ENCODE measurements around the gene GCC2. TPM values are rescaled to one million over a fixed set of nuclear protein-coding genes. Genes with fewer than 3 reads are reported as not detected.
A peak's percentile ranks its signal among the peaks of the same experiment; 100 is the strongest.

GCC2 gene, protein sequence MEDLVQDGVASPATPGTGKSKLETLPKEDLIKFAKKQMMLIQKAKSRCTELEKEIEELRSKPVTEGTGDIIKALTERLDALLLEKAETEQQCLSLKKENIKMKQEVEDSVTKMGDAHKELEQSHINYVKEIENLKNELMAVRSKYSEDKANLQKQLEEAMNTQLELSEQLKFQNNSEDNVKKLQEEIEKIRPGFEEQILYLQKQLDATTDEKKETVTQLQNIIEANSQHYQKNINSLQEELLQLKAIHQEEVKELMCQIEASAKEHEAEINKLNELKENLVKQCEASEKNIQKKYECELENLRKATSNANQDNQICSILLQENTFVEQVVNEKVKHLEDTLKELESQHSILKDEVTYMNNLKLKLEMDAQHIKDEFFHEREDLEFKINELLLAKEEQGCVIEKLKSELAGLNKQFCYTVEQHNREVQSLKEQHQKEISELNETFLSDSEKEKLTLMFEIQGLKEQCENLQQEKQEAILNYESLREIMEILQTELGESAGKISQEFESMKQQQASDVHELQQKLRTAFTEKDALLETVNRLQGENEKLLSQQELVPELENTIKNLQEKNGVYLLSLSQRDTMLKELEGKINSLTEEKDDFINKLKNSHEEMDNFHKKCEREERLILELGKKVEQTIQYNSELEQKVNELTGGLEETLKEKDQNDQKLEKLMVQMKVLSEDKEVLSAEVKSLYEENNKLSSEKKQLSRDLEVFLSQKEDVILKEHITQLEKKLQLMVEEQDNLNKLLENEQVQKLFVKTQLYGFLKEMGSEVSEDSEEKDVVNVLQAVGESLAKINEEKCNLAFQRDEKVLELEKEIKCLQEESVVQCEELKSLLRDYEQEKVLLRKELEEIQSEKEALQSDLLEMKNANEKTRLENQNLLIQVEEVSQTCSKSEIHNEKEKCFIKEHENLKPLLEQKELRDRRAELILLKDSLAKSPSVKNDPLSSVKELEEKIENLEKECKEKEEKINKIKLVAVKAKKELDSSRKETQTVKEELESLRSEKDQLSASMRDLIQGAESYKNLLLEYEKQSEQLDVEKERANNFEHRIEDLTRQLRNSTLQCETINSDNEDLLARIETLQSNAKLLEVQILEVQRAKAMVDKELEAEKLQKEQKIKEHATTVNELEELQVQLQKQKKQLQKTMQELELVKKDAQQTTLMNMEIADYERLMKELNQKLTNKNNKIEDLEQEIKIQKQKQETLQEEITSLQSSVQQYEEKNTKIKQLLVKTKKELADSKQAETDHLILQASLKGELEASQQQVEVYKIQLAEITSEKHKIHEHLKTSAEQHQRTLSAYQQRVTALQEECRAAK (N-terminal part only)
- polyA plus RNA-seq, result 1 to 10 TPM; 5.3 to 6.2 TPM

DNA sequence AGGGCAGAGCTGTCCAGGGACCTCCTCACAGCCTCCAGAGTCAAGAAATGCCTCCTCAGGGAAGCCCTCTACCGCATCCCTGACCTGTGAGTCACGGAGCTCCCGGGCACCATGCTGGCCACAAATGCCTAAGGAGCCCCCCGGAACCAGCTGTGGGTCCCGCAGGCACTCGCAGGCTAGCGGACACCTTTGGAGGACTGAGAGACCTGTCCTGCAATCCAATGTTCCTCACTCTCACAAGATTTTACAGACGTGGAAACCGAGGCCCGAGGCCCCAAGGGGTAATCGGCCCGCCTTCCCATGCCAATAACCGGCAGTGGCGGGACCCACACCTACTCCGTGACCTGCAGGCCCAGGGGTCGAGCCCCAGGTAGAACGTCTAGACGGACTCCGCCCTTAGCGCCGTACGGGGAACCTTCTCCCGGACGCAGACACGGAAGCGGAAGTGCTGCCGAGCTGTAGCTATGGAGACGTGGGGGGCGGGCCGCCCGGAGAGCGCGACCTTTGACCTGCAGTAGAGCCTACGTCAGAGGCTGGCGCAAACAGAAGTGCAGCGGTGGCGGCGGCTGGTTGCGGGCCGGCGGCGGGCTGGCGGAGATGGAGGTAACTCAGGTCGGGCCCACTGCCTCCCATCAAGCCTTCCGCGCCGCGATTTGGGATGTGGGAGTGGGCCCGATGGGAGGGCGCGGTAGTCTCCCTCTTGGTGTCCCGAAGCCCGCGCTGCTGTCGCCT, at the start of gene GCC2:
Gene GCC2 (plus strand): TSS at position 529 of the 732 bp plus-strand sequence. CDS start 69 bp downstream, at position 598.
- 0 to 1% methylated on average over 52 to 55 of the region's 55 CpGs for WGBS, 2 donors
- Histone ChIP-seq H3K36me3 (ENCODE audit: control insufficient read depth in 2 of 2, insufficient read depth in 2 of 2, low read length in 1 of 2) (no peaks in the 10 kb centered on the region), H3K4me3 (ENCODE audit: low read depth in 1 of 2, low read length in 2 of 2) (peak within 1 kb of the TSS; percentile 93 to 100)

DNA sequence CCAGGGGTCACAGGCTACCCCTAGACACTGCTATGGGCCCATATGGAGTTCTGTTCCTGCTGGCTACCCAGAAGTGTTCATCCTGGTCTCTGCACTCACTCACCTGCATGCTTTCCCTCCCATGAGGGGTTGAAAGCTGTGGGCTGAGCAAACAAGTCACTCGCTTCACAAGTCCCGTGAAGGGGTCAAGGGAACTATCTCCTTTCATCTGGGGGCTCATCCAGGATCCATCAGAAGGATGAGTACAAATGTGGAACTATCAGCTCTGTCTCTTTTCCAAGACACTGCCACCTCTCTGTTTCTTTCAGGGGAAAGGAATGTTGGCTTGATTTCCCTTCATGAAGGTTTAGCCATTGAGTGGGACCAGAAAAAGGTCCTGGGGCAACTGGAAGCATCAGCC, 49.5 kb upstream of the GCC2 start:
- peaks cover 5 to 8% of the 10 kb centered on the region in 2 donors for H3K9me3 ChIP-seq (ENCODE audit: control insufficient read depth in 2 of 2, insufficient read depth in 1 of 2, low read depth in 1 of 2, low read length in 1 of 2)
- no peaks in the 10 kb centered on the region for H3K27me3 ChIP-seq (ENCODE audit: control insufficient read depth in 1 of 2, insufficient read depth in 2 of 2, low read length in 2 of 2)
- H3K36me3 ChIP-seq (ENCODE audit: control insufficient read depth in 2 of 2, insufficient read depth in 2 of 2, low read length in 1 of 2), result no peaks in the 10 kb centered on the region
- no peak overlapping the region for H3K4me3 ChIP-seq (ENCODE audit: low read depth in 1 of 2, low read length in 2 of 2)
- H3K27ac ChIP-seq (ENCODE audit: low read depth in 2 of 2, low read length in 1 of 2), result no peak overlapping the region
- H3K4me1 ChIP-seq (ENCODE audit: control insufficient read depth in 2 of 2, insufficient read depth in 2 of 2, low read length in 1 of 2), result no peaks in the 10 kb centered on the region
- 89 to 97% methylated on average over 2 of the region's 2 CpGs for WGBS, 2 donors

More for the DNA sequence above, at the start of gene GCC2:
- peak within 1 kb of the TSS; percentile 91 to 97 for H3K27ac ChIP-seq (ENCODE audit: low read depth in 2 of 2, low read length in 1 of 2)
- no peaks in the 10 kb centered on the region for H3K9me3 ChIP-seq (ENCODE audit: control insufficient read depth in 2 of 2, insufficient read depth in 1 of 2, low read depth in 1 of 2, low read length in 1 of 2)
- H3K27me3 ChIP-seq (ENCODE audit: control insufficient read depth in 1 of 2, insufficient read depth in 2 of 2, low read length in 2 of 2), result no peaks in the 10 kb centered on the region
- H3K4me1 ChIP-seq (ENCODE audit: control insufficient read depth in 2 of 2, insufficient read depth in 2 of 2, low read length in 1 of 2), result peaks cover 0 to 2% of the 10 kb centered on the region in 2 donors

DNA sequence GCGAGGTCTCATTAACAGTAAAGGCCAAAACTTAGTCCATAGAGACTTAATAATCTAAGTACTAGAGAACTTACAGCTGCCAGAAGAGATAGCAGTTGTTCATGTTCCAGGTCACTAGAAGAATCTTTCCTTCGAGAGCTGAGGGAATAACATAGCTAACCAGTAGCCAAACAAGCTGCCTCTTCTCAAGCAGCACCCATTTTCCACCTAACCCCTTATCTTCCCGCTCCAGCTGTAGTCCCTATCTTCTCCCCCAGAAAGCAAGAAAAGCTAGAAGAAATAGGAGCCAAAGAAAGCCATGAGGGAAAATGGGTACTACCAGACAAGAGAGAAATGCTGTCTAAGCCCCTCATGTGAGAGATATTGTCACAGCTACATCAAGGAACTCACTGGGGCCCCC, 47.2 kb upstream of the GCC2 start:
- Histone ChIP-seq H3K27ac (ENCODE audit: low read depth in 2 of 2, low read length in 1 of 2) (no peak overlapping the region), H3K27me3 (ENCODE audit: control insufficient read depth in 1 of 2, insufficient read depth in 2 of 2, low read length in 2 of 2) (no peaks in the 10 kb centered on the region), H3K9me3 (ENCODE audit: control insufficient read depth in 2 of 2, insufficient read depth in 1 of 2, low read depth in 1 of 2, low read length in 1 of 2) (peaks cover 5 to 11% of the 10 kb centered on the region in 2 donors), H3K4me3 (ENCODE audit: low read depth in 1 of 2, low read length in 2 of 2) (no peak overlapping the region), H3K36me3 (ENCODE audit: control insufficient read depth in 2 of 2, insufficient read depth in 2 of 2, low read length in 1 of 2) (no peaks in the 10 kb centered on the region), H3K4me1 (ENCODE audit: control insufficient read depth in 2 of 2, insufficient read depth in 2 of 2, low read length in 1 of 2) (no peaks in the 10 kb centered on the region)
- 74 to 81% methylated on average over 3 of the region's 3 CpGs for WGBS, 2 donors

DNA sequence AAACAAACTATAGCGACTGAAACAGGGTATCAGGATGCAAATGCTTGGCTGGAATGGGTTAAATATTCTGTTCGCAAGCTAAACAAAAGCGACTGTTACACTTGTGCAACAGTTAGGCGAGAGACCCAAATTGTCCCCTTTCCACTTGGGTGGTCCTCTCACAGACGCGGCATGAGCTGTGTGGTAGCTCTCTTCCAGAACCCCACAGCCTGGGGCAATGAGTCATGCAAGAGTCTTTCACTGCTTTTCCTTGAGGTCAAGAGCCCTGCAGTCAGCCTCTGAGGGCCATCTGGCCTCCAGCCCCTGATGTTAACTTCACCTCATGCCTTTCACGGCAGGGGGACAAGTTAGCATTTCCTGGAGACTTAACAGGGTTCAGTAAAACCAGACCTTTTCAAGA, 45.5 kb upstream of the GCC2 start:
- H3K4me3 ChIP-seq (ENCODE audit: low read depth in 1 of 2, low read length in 2 of 2), result no peak overlapping the region
- no peaks in the 10 kb centered on the region for H3K36me3 ChIP-seq (ENCODE audit: control insufficient read depth in 2 of 2, insufficient read depth in 2 of 2, low read length in 1 of 2)
- H3K27me3 ChIP-seq (ENCODE audit: control insufficient read depth in 1 of 2, insufficient read depth in 2 of 2, low read length in 2 of 2), result no peaks in the 10 kb centered on the region
- peaks cover 5 to 11% of the 10 kb centered on the region in 2 donors for H3K9me3 ChIP-seq (ENCODE audit: control insufficient read depth in 2 of 2, insufficient read depth in 1 of 2, low read depth in 1 of 2, low read length in 1 of 2)
- 55 to 59% methylated on average over 7 of the region's 7 CpGs for WGBS, 2 donors
- no peaks in the 10 kb centered on the region for H3K4me1 ChIP-seq (ENCODE audit: control insufficient read depth in 2 of 2, insufficient read depth in 2 of 2, low read length in 1 of 2)
- no peak overlapping the region for H3K27ac ChIP-seq (ENCODE audit: low read depth in 2 of 2, low read length in 1 of 2)

DNA sequence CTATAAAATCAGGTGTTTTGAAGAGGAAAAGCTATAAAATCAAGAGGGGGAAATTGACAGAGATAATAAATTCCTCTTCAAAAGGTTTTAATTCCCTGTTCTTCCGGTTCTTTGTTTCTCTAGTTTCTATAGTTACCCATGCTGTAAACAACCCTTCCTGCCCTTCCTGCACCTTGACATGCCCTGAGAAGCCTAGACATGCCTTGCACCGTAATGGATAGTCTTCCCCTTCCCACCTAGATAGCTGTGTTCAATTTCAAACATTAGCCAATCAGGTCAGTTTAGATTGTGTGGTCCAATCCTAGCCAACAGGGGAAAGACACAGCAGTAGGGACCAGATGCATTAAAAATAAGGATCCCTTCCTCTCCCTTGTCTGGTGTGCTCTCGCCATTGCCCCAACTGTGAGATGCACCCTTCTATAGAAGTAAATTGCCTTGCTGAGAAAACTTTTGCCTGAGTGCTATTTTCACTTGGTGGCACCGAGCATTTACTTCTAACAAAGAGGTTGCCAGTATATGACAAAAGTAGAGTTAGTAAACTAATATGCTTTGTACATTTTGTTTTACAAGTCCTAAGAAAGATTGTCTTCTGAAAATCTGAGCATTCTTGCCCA, 44.1 kb upstream of the GCC2 start:
- H3K9me3 ChIP-seq (ENCODE audit: control insufficient read depth in 2 of 2, insufficient read depth in 1 of 2, low read depth in 1 of 2, low read length in 1 of 2), result peaks cover 2 to 6% of the 10 kb centered on the region in 2 donors
- 63 to 65% methylated on average over 4 of the region's 4 CpGs for WGBS, 2 donors
- no peak overlapping the region for H3K4me3 ChIP-seq (ENCODE audit: low read depth in 1 of 2, low read length in 2 of 2)
- H3K36me3 ChIP-seq (ENCODE audit: control insufficient read depth in 2 of 2, insufficient read depth in 2 of 2, low read length in 1 of 2), result no peaks in the 10 kb centered on the region
- no peaks in the 10 kb centered on the region for H3K27me3 ChIP-seq (ENCODE audit: control insufficient read depth in 1 of 2, insufficient read depth in 2 of 2, low read length in 2 of 2)
- H3K27ac ChIP-seq (ENCODE audit: low read depth in 2 of 2, low read length in 1 of 2), result no peak overlapping the region
- H3K4me1 ChIP-seq (ENCODE audit: control insufficient read depth in 2 of 2, insufficient read depth in 2 of 2, low read length in 1 of 2), result no peaks in the 10 kb centered on the region

DNA sequence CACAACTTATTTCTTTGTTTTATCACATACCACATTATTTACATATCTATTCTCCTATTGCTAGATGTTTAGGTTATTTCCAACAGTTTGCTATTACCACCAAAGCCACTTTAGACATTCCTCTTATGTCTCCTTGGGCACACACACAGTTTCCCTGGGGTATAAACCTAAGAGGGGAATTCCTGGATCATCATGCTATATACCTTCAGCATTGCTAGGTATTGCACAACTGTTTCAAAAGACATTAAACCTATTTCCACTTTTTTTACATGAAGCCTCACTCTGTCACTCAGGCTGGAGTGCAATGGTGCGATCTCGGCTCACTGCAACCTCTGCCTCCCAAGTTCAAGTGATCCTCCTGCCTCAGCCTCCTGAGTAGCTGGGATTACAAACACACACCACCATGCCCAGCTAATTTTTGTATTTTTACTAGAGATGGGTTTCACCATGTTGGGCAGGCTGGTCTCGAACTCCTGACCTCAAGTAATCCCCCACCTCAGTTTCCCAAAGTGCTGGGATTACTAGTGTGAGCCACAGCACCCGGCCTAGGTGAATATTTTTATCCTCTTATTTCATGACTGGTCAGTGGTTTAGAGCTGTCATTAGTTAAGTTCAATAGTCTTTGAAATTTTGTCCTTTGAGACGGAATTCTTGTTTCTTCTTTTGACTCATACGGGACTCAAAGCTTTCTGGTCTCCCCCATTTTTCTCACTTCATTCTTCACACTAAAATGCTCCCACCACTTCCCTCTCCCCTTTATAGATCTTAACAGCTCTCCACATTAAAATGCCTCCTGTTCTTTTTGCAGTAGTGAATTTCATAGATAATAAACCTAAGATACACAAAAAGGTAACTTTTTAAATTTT, 40.9 kb upstream of the GCC2 start:
- Histone ChIP-seq H3K27ac (ENCODE audit: low read depth in 2 of 2, low read length in 1 of 2) (no peak overlapping the region), H3K4me3 (ENCODE audit: low read depth in 1 of 2, low read length in 2 of 2) (no peak overlapping the region), H3K27me3 (ENCODE audit: control insufficient read depth in 1 of 2, insufficient read depth in 2 of 2, low read length in 2 of 2) (no peaks in the 10 kb centered on the region), H3K36me3 (ENCODE audit: control insufficient read depth in 2 of 2, insufficient read depth in 2 of 2, low read length in 1 of 2) (no peaks in the 10 kb centered on the region), H3K4me1 (ENCODE audit: control insufficient read depth in 2 of 2, insufficient read depth in 2 of 2, low read length in 1 of 2) (no peaks in the 10 kb centered on the region), H3K9me3 (ENCODE audit: control insufficient read depth in 2 of 2, insufficient read depth in 1 of 2, low read depth in 1 of 2, low read length in 1 of 2) (peaks cover 0 to 3% of the 10 kb centered on the region in 2 donors)
- 86 to 90% methylated on average over 6 of the region's 6 CpGs for WGBS, 2 donors

DNA sequence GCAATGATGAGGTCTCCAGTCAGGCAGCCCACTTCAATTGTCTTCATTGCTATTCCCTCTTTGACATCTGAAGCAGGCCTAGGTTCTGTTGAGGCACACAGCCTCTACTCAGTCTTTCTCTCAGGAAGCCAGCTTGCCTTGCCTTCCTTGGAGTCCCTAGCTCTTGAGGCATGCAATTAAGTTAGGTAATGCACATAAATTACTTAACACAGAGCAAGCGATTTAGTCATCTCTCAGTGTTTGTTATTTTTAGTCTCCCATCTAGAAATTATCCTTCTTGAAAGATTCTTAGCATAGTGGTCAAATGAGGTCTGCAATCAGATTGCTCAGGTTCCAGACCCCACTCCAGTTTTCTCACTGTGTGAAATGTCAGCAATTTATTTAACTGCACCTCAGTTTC, 39.2 kb upstream of the GCC2 start:
- Histone ChIP-seq H3K9me3 (ENCODE audit: control insufficient read depth in 2 of 2, insufficient read depth in 1 of 2, low read depth in 1 of 2, low read length in 1 of 2) (peaks cover 0 to 3% of the 10 kb centered on the region in 2 donors), H3K4me1 (ENCODE audit: control insufficient read depth in 2 of 2, insufficient read depth in 2 of 2, low read length in 1 of 2) (no peaks in the 10 kb centered on the region), H3K4me3 (ENCODE audit: low read depth in 1 of 2, low read length in 2 of 2) (no peak overlapping the region), H3K36me3 (ENCODE audit: control insufficient read depth in 2 of 2, insufficient read depth in 2 of 2, low read length in 1 of 2) (no peaks in the 10 kb centered on the region), H3K27ac (ENCODE audit: low read depth in 2 of 2, low read length in 1 of 2) (no peak overlapping the region), H3K27me3 (ENCODE audit: control insufficient read depth in 1 of 2, insufficient read depth in 2 of 2, low read length in 2 of 2) (no peaks in the 10 kb centered on the region)
- 75 to 83% methylated on average over 1 of the region's 1 CpG for WGBS, 2 donors
